ENCODE data around the gene EEF1A2.
"Not testable (repeated sequence)": the region's sequence is repeated elsewhere in the genome, so short reads cannot be mapped to it uniquely, and the experiment has no call there.

Gene EEF1A2

GRCh38 chr20:63520934-63521601 is 22.2 kb upstream of the EEF1A2 start:
- Histone ChIP-seq H3K4me3 (peak overlapping the region; percentile 84), H3K27me3 (ENCODE audit: low read depth) (0 out of 2 replicates have a peak, but pooled peaks cover 2% of the 10 kb centered on the region), H3K4me1 (peaks cover 12% of the 10 kb centered on the region), H3K36me3 (replicated peaks) (peaks cover 25% of the 10 kb centered on the region), H3K9me3 (peaks cover 3% of the 10 kb centered on the region; the same call in 1 of the 2 replicates)
- in situ Hi-C loops (cut with MboI; ENCODE audit: low sequenced_read_pairs), result no loop called here
- DNase-seq (ENCODE audit: low spot score in 2 of 2), result peak; percentile 56 to 79

- Histone ChIP-seq H3K36me3 (replicated peaks) (peaks cover 25% of the 10 kb centered on the region), H3K4me3 (peak within 1 kb of the TSS; percentile 84), H3K27me3 (ENCODE audit: low read depth) (no peaks in the 10 kb centered on the region), H3K9me3 (peaks cover 3% of the 10 kb centered on the region; the same call in 1 of the 2 replicates), H3K4me1 (peaks cover 12% of the 10 kb centered on the region)
- peak; percentile 58 to 82 for DNase-seq (ENCODE audit: low spot score in 2 of 2)
- in situ Hi-C loops (cut with MboI; ENCODE audit: low sequenced_read_pairs), result no loop called here
These were observed 21.6 kb upstream of the EEF1A2 start, which contains the start of gene PPDPF for GRCh38 chr20:63520504-63520933. Gene PPDPF, plus strand, starts transcription at chr20:63520765. Its CDS starts 544 bp downstream, at chr20:63521309.

- DNase-seq (ENCODE audit: low spot score in 2 of 2), result peak; percentile 60 to 88
- H3K27me3 ChIP-seq (ENCODE audit: low read depth), result no peaks in the 10 kb centered on the region
- in situ Hi-C loops (cut with MboI; ENCODE audit: low sequenced_read_pairs), result no loop called here
- peak overlapping the region; percentile 84 for H3K4me3 ChIP-seq
- peaks cover 12% of the 10 kb centered on the region for H3K4me1 ChIP-seq
- peaks cover 25% of the 10 kb centered on the region for H3K36me3 ChIP-seq (replicated peaks)
- peaks cover 3% of the 10 kb centered on the region; the same call in 1 of the 2 replicates for H3K9me3 ChIP-seq
These were observed 21.0 kb upstream of the EEF1A2 start for GRCh38 chr20:63519668-63520503.

GRCh38 chr20:63518946-63519667 is 20.2 kb upstream of the EEF1A2 start:
- Histone ChIP-seq H3K4me3 (peak overlapping the region; percentile 84), H3K27me3 (ENCODE audit: low read depth) (no peaks in the 10 kb centered on the region)
- in situ Hi-C loops (cut with MboI; ENCODE audit: low sequenced_read_pairs), result no loop called here

GRCh38 chr20:63518351-63518861 is 19.5 kb upstream of the EEF1A2 start:
- in situ Hi-C loops (cut with MboI; ENCODE audit: low sequenced_read_pairs), result no loop called here

More at GRCh38 chr20:63518946-63519667, 20.2 kb upstream of the EEF1A2 start:
- Histone ChIP-seq H3K9me3 (peaks cover 3% of the 10 kb centered on the region; the same call in 1 of the 2 replicates), H3K4me1 (peaks cover 9% of the 10 kb centered on the region), H3K36me3 (replicated peaks) (peaks cover 25% of the 10 kb centered on the region)
- no peak for DNase-seq (ENCODE audit: low spot score in 2 of 2)

GRCh38 chr20:63517376-63518309 is 18.8 kb upstream of the EEF1A2 start:
- Histone ChIP-seq H3K4me1 (peaks cover 9% of the 10 kb centered on the region), H3K27me3 (ENCODE audit: low read depth) (no peaks in the 10 kb centered on the region)
- in situ Hi-C loops (cut with MboI; ENCODE audit: low sequenced_read_pairs), result no loop called here

More at GRCh38 chr20:63518351-63518861, 19.5 kb upstream of the EEF1A2 start:
- Histone ChIP-seq H3K4me3 (no peak overlapping the region), H3K9me3 (peaks cover 4% of the 10 kb centered on the region), H3K4me1 (peaks cover 9% of the 10 kb centered on the region), H3K27me3 (ENCODE audit: low read depth) (no peaks in the 10 kb centered on the region), H3K36me3 (replicated peaks) (peaks cover 21% of the 10 kb centered on the region)
- DNase-seq (ENCODE audit: low spot score in 2 of 2), result no peak

GRCh38 chr20:63514520-63514919 is 15.6 kb upstream of the EEF1A2 start:
- in situ Hi-C loops (cut with MboI; ENCODE audit: low sequenced_read_pairs); H3K9me3 ChIP-seq; H3K4me3 ChIP-seq; H3K4me1 ChIP-seq; H3K27me3 ChIP-seq (ENCODE audit: low read depth); H3K36me3 ChIP-seq (replicated peaks): not testable (repeated sequence)
- peak in 1 of 2 experiments; percentile 9 for DNase-seq (ENCODE audit: low spot score in 2 of 2)

More at GRCh38 chr20:63517376-63518309, 18.8 kb upstream of the EEF1A2 start:
- Histone ChIP-seq H3K36me3 (replicated peaks) (peaks cover 15% of the 10 kb centered on the region), H3K9me3 (peaks cover 7% of the 10 kb centered on the region), H3K4me3 (no peak overlapping the region)
- DNase-seq (ENCODE audit: low spot score in 2 of 2), result no peak

GRCh38 chr20:63513207-63513606 is 14.3 kb upstream of the EEF1A2 start:
- in situ Hi-C loops (cut with MboI; ENCODE audit: low sequenced_read_pairs), result no loop called here
- Histone ChIP-seq H3K36me3 (replicated peaks) (no peaks in the 10 kb centered on the region), H3K9me3 (peaks cover 7% of the 10 kb centered on the region), H3K27me3 (ENCODE audit: low read depth) (no peaks in the 10 kb centered on the region), H3K4me3 (no peak overlapping the region), H3K4me1 (no peaks in the 10 kb centered on the region; the same call in 1 of the 2 replicates)
- DNase-seq (ENCODE audit: low spot score in 2 of 2), result no peak

- no peak for DNase-seq (ENCODE audit: low spot score in 2 of 2)
- Histone ChIP-seq H3K27me3 (ENCODE audit: low read depth) (no peaks in the 10 kb centered on the region), H3K9me3 (peaks cover 9% of the 10 kb centered on the region), H3K36me3 (replicated peaks) (no peaks in the 10 kb centered on the region), H3K4me1 (no peaks in the 10 kb centered on the region; the same call in 1 of the 2 replicates), H3K4me3 (no peak overlapping the region)
- in situ Hi-C loops (cut with MboI; ENCODE audit: low sequenced_read_pairs), result no loop called here
These were observed 10.2 kb upstream of the EEF1A2 start for GRCh38 chr20:63509088-63509564.

GRCh38 chr20:63508072-63508768 is 9.3 kb upstream of the EEF1A2 start:
- H3K27me3 ChIP-seq (ENCODE audit: low read depth), result no peaks in the 10 kb centered on the region
- peaks cover 6% of the 10 kb centered on the region for H3K9me3 ChIP-seq
- no peak for DNase-seq (ENCODE audit: low spot score in 2 of 2)
- no peak overlapping the region for H3K4me3 ChIP-seq
- H3K4me1 ChIP-seq, result no peaks in the 10 kb centered on the region; the same call in 1 of the 2 replicates
- H3K36me3 ChIP-seq (replicated peaks), result no peaks in the 10 kb centered on the region
- in situ Hi-C loops (cut with MboI; ENCODE audit: low sequenced_read_pairs), result no loop called here

GRCh38 chr20:63507083-63507743 is 8.3 kb upstream of the EEF1A2 start:
- in situ Hi-C loops (cut with MboI; ENCODE audit: low sequenced_read_pairs), result no loop called here
- H3K27me3 ChIP-seq (ENCODE audit: low read depth), result no peaks in the 10 kb centered on the region
- no peak for DNase-seq (ENCODE audit: low spot score in 2 of 2)

More at GRCh38 chr20:63507083-63507743, 8.3 kb upstream of the EEF1A2 start:
- Histone ChIP-seq H3K4me3 (no peak overlapping the region), H3K4me1 (no peaks in the 10 kb centered on the region; the same call in 1 of the 2 replicates), H3K36me3 (replicated peaks) (no peaks in the 10 kb centered on the region), H3K9me3 (peaks cover 2% of the 10 kb centered on the region)

All from HAP-1 (cell line).